Nephron (organoid): ENCODE data around the gene CTNND2.

Experiments
- H3K27ac Mint-ChIP-seq, 3 experiments: 2 replicates each; pipeline ENCODE4 v1.8.0; 2020; ENCODE audit warnings: mixed read lengths in 3 of 3, mild to moderate bottlenecking in 2 of 3, moderate library complexity in 1 of 3
- H3K27me3 Mint-ChIP-seq: 2 replicates; pipeline ENCODE4 v1.8.0; 2021; ENCODE audit warnings: low read depth, mild to moderate bottlenecking, moderate library complexity, mixed read lengths
- H3K36me3 Mint-ChIP-seq: 2 replicates; pipeline ENCODE4 v1.8.0; 2020; ENCODE audit warnings: low read depth, mixed read lengths
- H3K4me1 Mint-ChIP-seq: 2 replicates; pipeline ENCODE4 v1.8.0; 2020; ENCODE audit warnings: mixed read lengths
- H3K4me3 Mint-ChIP-seq, 3 experiments: 2 replicates each; pipeline ENCODE4 v1.8.0; 2020; ENCODE audit warnings: mild to moderate bottlenecking in 3 of 3, mixed read lengths in 3 of 3, moderate library complexity in 2 of 3
- H3K9me3 Mint-ChIP-seq: 2 replicates; pipeline ENCODE4 v1.8.0; 2020; ENCODE audit warnings: mixed read lengths
- TF ChIP-seq, protein P1 (sequence below), 3 experiments: fragments of 200-600 bp; sonication (generic); IDR thresholded peaks; one replicate each; pipeline ENCODE4 v1.5.0; 2021; ENCODE audit warnings: antibody characterized with exemption in 3 of 3; ENCODE audit not compliant: unreplicated experiment in 3 of 3

Gene CTNND2

DNA sequence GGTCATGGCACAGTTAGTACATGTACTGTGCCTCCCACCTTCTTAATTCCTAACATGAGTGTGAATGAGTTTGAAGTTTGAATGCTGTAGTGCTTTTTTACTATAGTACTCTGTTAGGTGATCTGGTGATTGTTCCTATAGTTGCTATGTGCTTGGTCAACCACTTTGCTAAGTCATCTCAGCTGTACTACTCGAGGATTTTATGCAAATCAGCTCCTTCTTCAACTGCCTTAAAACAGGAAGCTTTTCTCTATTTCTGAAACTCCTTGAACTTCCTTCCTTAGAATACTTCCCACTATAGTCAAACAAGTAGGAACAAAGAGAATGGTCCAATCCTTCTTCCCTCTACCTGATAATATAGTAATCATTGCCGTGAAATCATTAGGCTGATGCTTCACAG lies 219.6 kb downstream of the CTNND2 start:
- Mint-ChIP-seq H3K27me3 (no peaks in the 10 kb centered on the region), H3K4me3 (no peak overlapping the region), H3K27ac (no peak overlapping the region), H3K9me3 (no peaks in the 10 kb centered on the region), H3K36me3 (no peaks in the 10 kb centered on the region), H3K4me1 (no peaks in the 10 kb centered on the region)
- TF ChIP-seq, protein P1, sequence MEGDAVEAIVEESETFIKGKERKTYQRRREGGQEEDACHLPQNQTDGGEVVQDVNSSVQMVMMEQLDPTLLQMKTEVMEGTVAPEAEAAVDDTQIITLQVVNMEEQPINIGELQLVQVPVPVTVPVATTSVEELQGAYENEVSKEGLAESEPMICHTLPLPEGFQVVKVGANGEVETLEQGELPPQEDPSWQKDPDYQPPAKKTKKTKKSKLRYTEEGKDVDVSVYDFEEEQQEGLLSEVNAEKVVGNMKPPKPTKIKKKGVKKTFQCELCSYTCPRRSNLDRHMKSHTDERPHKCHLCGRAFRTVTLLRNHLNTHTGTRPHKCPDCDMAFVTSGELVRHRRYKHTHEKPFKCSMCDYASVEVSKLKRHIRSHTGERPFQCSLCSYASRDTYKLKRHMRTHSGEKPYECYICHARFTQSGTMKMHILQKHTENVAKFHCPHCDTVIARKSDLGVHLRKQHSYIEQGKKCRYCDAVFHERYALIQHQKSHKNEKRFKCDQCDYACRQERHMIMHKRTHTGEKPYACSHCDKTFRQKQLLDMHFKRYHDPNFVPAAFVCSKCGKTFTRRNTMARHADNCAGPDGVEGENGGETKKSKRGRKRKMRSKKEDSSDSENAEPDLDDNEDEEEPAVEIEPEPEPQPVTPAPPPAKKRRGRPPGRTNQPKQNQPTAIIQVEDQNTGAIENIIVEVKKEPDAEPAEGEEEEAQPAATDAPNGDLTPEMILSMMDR (IDR thresholded peaks at IDR 0.05; ENCODE audit: unreplicated experiment in 3 of 3) = no peak

DNA sequence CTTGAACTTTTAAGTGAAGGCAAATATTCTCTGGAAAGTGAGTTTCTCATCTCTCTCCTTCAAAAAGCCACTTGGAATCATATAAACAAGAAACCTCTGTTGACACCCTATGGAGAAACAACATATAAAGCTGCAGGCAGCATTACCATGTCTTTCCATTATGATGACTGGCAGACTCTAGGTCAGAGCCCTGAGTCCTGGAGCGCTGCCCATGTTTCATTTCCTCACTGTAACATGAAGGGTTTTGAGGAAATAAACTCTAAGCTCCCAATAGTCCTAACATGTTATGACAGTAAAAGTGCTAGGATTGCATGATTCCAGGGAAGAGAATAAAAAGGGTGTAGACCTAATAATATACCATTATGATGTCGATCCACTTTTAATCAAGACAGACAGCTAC lies 220.6 kb downstream of the CTNND2 start:
- TF ChIP-seq, protein P1 (IDR thresholded peaks at IDR 0.05; ENCODE audit: unreplicated experiment in 3 of 3) = no peak
- H3K36me3 Mint-ChIP-seq = no peaks in the 10 kb centered on the region
- no peaks in the 10 kb centered on the region for H3K4me1 Mint-ChIP-seq
- H3K9me3 Mint-ChIP-seq = no peaks in the 10 kb centered on the region
- H3K27ac Mint-ChIP-seq = no peak overlapping the region
- no peaks in the 10 kb centered on the region for H3K27me3 Mint-ChIP-seq
- no peak overlapping the region for H3K4me3 Mint-ChIP-seq

DNA sequence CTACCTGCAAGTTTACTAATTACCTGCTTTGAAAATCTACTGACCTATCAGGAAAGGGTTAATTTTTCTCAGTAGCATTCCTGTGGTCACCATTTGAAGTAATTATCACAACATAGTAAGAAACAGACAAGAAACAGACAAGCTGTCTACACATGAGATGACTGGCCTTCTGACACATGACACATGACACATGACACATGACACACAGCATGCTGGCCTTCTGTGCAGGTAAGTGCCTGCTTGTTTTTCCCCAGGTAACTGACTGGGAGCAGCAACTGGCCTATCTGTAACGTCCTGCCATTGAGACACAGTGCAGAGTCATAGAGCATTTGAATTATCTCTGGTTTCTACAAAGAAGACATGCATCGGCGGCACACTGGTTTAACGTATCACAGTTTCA lies 222.4 kb downstream of the CTNND2 start:
- no peaks in the 10 kb centered on the region for H3K4me1 Mint-ChIP-seq

DNA sequence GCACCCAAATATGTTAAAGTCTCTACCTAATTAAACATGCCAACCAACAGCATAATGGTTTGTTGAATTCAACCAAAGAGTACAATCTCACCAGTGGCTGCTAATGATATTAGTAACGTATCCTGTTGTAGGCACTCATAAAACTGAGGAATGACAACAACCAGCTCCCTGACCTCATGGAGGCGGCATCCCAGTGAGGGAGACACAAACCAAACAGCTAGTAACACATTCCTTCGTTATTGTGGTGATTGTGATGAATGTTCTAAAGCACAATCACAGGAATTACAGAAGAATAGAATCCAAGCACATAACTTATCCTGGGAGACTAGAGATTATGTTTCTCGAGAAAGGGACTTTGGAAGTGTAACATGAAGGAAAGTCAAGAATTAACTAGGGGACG lies 224.6 kb downstream of the CTNND2 start:
- H3K36me3 Mint-ChIP-seq = no peaks in the 10 kb centered on the region
- H3K27ac Mint-ChIP-seq = no peak overlapping the region

More for the DNA sequence above, 222.4 kb downstream of the CTNND2 start:
- H3K36me3 Mint-ChIP-seq = no peaks in the 10 kb centered on the region
- TF ChIP-seq, protein P1 (IDR thresholded peaks at IDR 0.05; ENCODE audit: unreplicated experiment in 3 of 3) = no peak
- H3K27me3 Mint-ChIP-seq = no peaks in the 10 kb centered on the region
- no peak overlapping the region for H3K27ac Mint-ChIP-seq
- H3K4me3 Mint-ChIP-seq = no peak overlapping the region
- H3K9me3 Mint-ChIP-seq = no peaks in the 10 kb centered on the region

DNA sequence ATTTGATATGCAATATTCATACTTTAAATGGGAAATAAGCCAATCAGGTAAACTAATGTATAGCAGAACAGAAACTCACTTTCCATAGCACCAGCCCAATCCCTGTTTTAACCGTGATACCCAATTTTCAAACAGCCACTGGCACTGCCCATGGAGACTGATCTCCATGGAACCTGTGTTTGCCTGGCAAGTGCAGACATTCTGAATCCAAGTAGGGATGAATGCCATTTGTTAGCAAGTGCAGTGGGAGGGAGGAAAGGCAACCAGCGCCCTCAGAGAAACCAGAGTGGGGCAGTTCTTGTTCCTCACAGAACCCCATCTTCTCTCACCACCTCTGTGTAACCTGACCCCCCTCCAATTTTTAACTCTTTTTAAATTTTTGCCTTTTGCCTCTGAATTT lies 229.1 kb downstream of the CTNND2 start:
- H3K27me3 Mint-ChIP-seq = peaks cover 3% of the 10 kb centered on the region
- H3K36me3 Mint-ChIP-seq = no peaks in the 10 kb centered on the region
- H3K4me3 Mint-ChIP-seq = no peak overlapping the region
- TF ChIP-seq, protein P1 (IDR thresholded peaks at IDR 0.05; ENCODE audit: unreplicated experiment in 3 of 3) = no peak
- peaks cover 7% of the 10 kb centered on the region for H3K9me3 Mint-ChIP-seq
- no peaks in the 10 kb centered on the region for H3K4me1 Mint-ChIP-seq
- no peak overlapping the region for H3K27ac Mint-ChIP-seq

More for the DNA sequence above, 224.6 kb downstream of the CTNND2 start:
- Mint-ChIP-seq H3K9me3 (no peaks in the 10 kb centered on the region), H3K4me3 (no peak overlapping the region), H3K4me1 (no peaks in the 10 kb centered on the region), H3K27me3 (no peaks in the 10 kb centered on the region)
- TF ChIP-seq, protein P1 (IDR thresholded peaks at IDR 0.05; ENCODE audit: unreplicated experiment in 3 of 3) = no peak

DNA sequence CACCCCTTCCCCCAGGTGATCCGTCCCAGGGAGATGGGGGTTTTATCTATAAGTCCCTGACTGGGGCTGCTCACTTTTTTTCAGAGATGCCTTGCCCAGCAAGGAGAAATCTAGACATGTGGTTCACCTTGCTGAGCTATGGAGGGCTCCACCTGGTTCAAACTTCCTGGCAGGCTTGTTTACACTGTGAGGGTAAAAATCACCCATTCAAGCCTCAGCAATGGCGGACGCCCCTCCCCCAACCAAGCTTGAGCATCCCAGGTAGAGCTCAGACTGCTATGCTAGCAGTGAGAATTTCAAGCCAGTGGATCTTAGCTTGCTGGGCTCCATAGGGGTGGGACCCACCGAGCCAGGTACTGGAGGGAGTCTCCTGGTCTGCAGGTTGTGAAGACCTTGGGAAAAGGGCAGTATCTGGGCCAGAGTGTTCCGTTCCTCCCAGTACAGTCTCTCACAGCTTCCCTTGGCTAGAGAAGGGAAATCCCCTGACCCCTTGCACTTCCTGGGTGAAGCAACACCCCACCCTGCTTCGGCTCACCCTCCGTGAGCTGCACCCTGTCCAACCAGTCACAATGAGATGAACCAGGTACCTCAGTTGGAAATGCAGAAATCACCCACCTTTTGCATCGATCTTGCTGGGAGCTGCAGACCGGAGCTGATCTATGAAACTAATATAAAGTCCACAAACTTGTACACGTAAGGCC lies 231.7 kb downstream of the CTNND2 start:
- Mint-ChIP-seq H3K27ac (no peak overlapping the region), H3K9me3 (peaks cover 22% of the 10 kb centered on the region), H3K4me3 (no peak overlapping the region), H3K27me3 (peaks cover 3% of the 10 kb centered on the region), H3K4me1 (no peaks in the 10 kb centered on the region), H3K36me3 (no peaks in the 10 kb centered on the region)
- TF ChIP-seq, protein P1 (IDR thresholded peaks at IDR 0.05; ENCODE audit: unreplicated experiment in 3 of 3) = no peak
